Type B pancreatic cell (in vitro differentiated cells): ENCODE results near the gene DEFB121. TPM values are rescaled to one million over a fixed set of nuclear protein-coding genes. Genes with fewer than 3 reads are reported as not detected.
A peak's percentile ranks its signal among the peaks of the same experiment; 100 is the strongest.
"Not testable (repeated sequence)": the region's sequence is repeated elsewhere in the genome, so short reads cannot be mapped to it uniquely, and the experiment has no call there.

ENCODE experiments used
- DNase-seq: peaks from one replicate; pipeline ENCODE4 v3.0.0; 2021; ENCODE audit warnings: mixed read lengths; ENCODE audit not compliant: unreplicated experiment; ENCODE audit errors: extremely low spot score
- H3K27ac Mint-ChIP-seq: 2 replicates; pipeline ENCODE4 v1.8.0; 2021; ENCODE audit warnings: mild to moderate bottlenecking, mixed read lengths
- H3K27me3 Mint-ChIP-seq: 2 replicates; pipeline ENCODE4 v1.8.0; 2021; ENCODE audit warnings: mixed read lengths
- H3K36me3 Mint-ChIP-seq: 2 replicates; pipeline ENCODE4 v1.8.0; 2021; ENCODE audit warnings: mixed read lengths
- H3K4me1 Mint-ChIP-seq: one replicate; pipeline ENCODE4 v1.8.0; 2021; ENCODE audit warnings: mixed read lengths; ENCODE audit not compliant: unreplicated experiment
- H3K4me3 Mint-ChIP-seq: 2 replicates; pipeline ENCODE4 v1.8.0; 2021; ENCODE audit warnings: mild to moderate bottlenecking, mixed read lengths
- H3K9me3 Mint-ChIP-seq: 2 replicates; pipeline ENCODE4 v1.8.0; 2021; ENCODE audit warnings: mixed read lengths
- total RNA-seq: library from RNA; stranded (reverse); gene quantifications from 2 replicates; pipeline ENCODE4 v1.2.1, GENCODE V29; 2021; ENCODE audit warnings: low replicate concordance
- TF ChIP-seq, protein P1 (sequence below): fragments of 200-600 bp; sonication (generic); conservative IDR thresholded peaks from 2 replicates; pipeline ENCODE4 v1.5.0; 2021; ENCODE audit warnings: antibody characterized with exemption, mild to moderate bottlenecking

Gene DEFB121
- total RNA-seq, 1 donor from 2014 or later = not detected

DNA sequence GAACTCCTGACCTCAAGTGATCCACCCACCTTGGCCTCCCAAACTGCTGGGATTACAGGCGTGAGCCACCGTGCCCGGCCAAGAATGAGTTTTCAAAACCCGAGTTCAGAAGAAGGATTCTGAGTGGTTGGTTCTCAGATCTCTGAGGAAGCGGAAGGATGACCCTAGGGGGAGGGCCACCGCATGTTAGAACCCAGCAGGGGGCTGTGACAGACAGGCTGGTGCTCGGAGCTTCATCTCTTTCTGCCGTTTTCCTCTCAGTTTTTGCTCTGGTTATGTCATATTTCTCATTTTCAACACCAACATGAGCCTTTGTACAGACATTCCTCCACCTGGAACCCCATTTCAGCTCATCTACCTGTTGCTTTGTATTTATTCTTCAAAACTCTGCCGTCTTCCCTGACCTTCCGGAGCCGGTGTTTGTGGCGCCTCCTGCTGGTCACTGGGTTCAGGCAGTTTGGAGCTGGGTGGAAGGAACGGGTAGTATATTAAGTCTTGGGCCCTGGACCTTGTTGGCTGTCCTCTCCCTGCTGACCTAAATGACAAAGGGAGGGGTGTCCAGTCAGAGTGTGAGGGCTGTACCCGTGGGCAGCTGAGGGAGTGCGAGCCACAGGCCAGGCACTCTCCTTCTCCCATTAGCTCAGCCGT is 34.1 kb upstream of the DEFB121 start, which contains the start of gene DEFB123:
TSS of gene DEFB123 (plus strand) at position 621 of the 648 bp plus-strand sequence. CDS start 67 bp downstream, outside the sequence.
- Mint-ChIP-seq H3K27me3 (no peaks in the 10 kb centered on the region), H3K4me1 (no peaks in the 10 kb centered on the region), H3K36me3 (no peaks in the 10 kb centered on the region), H3K4me3 (no peak within 1 kb of the TSS), H3K9me3 (no peaks in the 10 kb centered on the region), H3K27ac (no peak within 1 kb of the TSS)
- TF ChIP-seq, protein P1, sequence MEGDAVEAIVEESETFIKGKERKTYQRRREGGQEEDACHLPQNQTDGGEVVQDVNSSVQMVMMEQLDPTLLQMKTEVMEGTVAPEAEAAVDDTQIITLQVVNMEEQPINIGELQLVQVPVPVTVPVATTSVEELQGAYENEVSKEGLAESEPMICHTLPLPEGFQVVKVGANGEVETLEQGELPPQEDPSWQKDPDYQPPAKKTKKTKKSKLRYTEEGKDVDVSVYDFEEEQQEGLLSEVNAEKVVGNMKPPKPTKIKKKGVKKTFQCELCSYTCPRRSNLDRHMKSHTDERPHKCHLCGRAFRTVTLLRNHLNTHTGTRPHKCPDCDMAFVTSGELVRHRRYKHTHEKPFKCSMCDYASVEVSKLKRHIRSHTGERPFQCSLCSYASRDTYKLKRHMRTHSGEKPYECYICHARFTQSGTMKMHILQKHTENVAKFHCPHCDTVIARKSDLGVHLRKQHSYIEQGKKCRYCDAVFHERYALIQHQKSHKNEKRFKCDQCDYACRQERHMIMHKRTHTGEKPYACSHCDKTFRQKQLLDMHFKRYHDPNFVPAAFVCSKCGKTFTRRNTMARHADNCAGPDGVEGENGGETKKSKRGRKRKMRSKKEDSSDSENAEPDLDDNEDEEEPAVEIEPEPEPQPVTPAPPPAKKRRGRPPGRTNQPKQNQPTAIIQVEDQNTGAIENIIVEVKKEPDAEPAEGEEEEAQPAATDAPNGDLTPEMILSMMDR = peak; percentile 33
- no peak for DNase-seq

DNA sequence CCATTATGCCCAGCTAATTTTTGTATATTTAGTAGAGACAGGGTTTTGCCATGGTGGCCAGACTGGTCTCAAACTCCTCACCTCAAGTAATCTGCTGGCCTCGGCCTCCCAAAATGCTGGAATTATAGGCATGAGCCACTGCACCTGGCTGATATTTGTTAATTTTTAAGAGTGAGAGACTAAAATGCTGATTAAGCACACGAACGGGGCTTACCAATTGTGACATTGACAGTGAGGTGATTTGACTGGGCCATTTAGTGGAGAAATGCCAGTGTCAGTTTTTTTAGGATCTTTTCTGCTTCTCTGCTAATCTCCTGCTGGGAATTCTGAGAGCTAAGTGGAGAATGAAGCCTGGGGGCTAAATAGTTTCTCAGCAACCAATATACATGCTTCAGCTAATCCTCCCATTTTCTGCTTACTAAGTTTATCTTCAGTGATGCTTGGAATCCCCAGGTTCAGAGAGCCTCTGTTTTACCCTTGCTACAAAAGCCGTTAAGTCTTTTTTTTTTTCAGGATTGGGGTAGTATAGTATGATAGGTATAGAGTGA is 24.6 kb upstream of the DEFB121 start:
- no peaks in the 10 kb centered on the region for H3K9me3 Mint-ChIP-seq

GRCh38 chr20:31427576-31427975 is 21.6 kb upstream of the DEFB121 start:
- H3K36me3 Mint-ChIP-seq, H3K4me3 Mint-ChIP-seq, H3K4me1 Mint-ChIP-seq, H3K27ac Mint-ChIP-seq, H3K9me3 Mint-ChIP-seq, H3K27me3 Mint-ChIP-seq, DNase-seq: not testable (repeated sequence)

More for the DNA sequence above, 24.6 kb upstream of the DEFB121 start:
- Mint-ChIP-seq H3K27me3 (no peaks in the 10 kb centered on the region), H3K4me1 (no peaks in the 10 kb centered on the region), H3K36me3 (no peaks in the 10 kb centered on the region), H3K27ac (no peak overlapping the region), H3K4me3 (no peak overlapping the region)
- TF ChIP-seq, protein P1 = no peak
- DNase-seq = no peak

DNA sequence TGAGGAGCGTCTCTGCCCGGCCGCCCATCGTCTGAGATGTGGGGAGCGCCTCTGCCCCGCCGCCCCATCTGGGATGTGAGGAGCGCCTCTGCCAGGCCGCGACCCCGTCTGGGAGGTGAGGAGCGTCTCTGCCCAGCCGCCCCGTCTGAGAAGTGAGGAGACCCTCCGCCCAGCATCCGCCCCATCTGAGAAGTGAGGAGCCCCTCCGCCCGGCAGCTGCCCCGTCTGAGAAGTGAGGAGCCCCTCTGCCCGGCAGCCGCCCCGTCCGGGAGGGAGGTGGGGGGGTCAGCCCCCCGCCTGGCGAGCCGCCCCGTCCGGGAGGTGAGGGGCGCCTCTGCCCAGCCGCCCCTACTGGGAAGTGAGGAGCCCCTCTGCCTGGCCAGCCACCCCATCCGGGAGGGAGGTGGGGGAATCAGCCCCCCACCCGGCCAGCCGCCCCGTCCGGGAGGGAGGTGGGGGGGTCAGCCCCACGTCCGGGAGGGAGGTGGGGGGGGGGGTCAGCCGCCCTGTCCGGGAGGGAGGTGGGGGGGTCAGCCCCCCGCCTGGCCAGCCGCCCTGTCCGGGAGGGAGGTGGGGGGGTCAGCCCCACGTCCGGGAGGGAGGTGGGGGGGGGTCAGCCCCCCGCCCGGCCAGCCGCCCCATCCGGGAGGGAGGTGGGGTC is 21.0 kb upstream of the DEFB121 start:
- H3K9me3 Mint-ChIP-seq, DNase-seq, H3K27ac Mint-ChIP-seq, H3K4me1 Mint-ChIP-seq, H3K4me3 Mint-ChIP-seq, H3K27me3 Mint-ChIP-seq, H3K36me3 Mint-ChIP-seq: not testable (repeated sequence)

DNA sequence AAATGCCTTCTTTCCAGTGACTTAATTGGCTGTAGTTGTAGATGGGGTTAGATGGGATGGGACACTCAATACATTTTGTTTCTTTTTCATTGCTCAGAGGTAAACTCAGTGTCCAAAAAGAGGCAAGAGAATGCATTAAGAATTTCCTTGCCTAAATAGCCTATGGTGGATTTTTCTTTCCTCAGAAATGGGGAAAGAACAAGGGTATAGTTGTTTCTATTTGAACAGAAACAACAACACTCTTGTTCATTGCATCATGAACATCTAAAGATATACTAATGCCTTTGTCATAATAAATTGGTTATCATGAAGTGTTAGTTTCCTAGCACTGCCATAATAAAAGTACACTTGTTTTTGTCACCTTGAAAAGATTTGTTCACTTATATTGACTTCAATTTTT is 19.8 kb upstream of the DEFB121 start:
- Mint-ChIP-seq H3K27me3 (no peaks in the 10 kb centered on the region), H3K4me1 (no peaks in the 10 kb centered on the region), H3K36me3 (no peaks in the 10 kb centered on the region), H3K9me3 (no peaks in the 10 kb centered on the region), H3K4me3 (no peak overlapping the region), H3K27ac (no peak overlapping the region)
- DNase-seq = no peak
- TF ChIP-seq, protein P1 = no peak

GRCh38 chr20:31418307-31418706 is 12.3 kb upstream of the DEFB121 start:
- H3K4me3 Mint-ChIP-seq = no peak overlapping the region
- H3K9me3 Mint-ChIP-seq = peaks cover 10% of the 10 kb centered on the region
- H3K36me3 Mint-ChIP-seq = no peaks in the 10 kb centered on the region
- H3K4me1 Mint-ChIP-seq = no peaks in the 10 kb centered on the region
- no peaks in the 10 kb centered on the region for H3K27me3 Mint-ChIP-seq
- TF ChIP-seq, protein P1 = no peak
- H3K27ac Mint-ChIP-seq = no peak overlapping the region
- DNase-seq = no peak
